NB4 (cell line): ENCODE data around the gene CAB39L.

Experiments used
- DNase-seq: peaks from one replicate; pipeline ENCODE4 v3.0.0; 2010; ENCODE audit warnings: low read depth
- H3K4me3 ChIP-seq: one replicate; pipeline ENCODE4 v1.5.1; 2011; ENCODE audit warnings: mild to moderate bottlenecking, low read depth, low read length, moderate library complexity
- MAX ChIP-seq: IDR thresholded peaks from 2 replicates; pipeline ENCODE4 v1.6.1; 2011; ENCODE audit warnings: low read depth, low read length
- MYC ChIP-seq: IDR thresholded peaks from 2 replicates; pipeline ENCODE4 v1.6.1; 2011; ENCODE audit warnings: low read depth, low read length
- POLR2A ChIP-seq: IDR thresholded peaks from 2 replicates; pipeline ENCODE4 v1.6.1; 2011; ENCODE audit warnings: mild to moderate bottlenecking; ENCODE audit not compliant: insufficient read length; ENCODE audit errors: extremely low read depth
- TF ChIP-seq, protein P1 (sequence below): IDR thresholded peaks from one replicate; pipeline ENCODE4 v1.5.1; 2012; ENCODE audit warnings: low read depth, low read length

Gene CAB39L

DNA sequence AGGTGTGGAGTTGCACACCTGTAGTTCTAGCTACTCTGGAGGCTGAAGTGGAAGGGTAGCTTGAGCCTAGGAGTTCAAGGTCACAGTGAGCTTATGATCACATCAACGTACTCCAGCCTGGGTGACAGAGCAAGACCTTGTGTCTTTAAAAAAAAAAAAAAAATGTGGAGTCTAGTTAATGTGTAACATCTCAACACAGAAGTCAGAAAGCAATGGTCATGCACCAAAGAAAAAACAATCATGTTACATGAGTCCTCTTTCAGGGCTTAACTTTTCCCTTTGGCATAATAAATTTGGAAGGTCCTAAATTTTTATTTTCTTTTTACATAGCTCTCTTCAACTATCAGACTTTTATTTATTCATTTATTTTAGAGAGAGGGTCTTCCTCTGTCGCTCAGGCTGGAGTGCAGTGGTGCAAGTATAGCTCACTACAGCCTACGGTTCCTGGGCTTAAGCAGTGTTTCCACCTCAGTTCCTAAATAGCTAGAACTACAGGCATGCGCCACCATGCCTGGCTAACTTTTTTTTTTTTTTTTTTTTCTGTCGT, 22.5 kb upstream of the CAB39L start:
- no peak for DNase-seq
- no peak overlapping the region for H3K4me3 ChIP-seq
- TF ChIP-seq MYC (no peak), MAX (no peak), POLR2A (no peak)
- TF ChIP-seq, protein P1, sequence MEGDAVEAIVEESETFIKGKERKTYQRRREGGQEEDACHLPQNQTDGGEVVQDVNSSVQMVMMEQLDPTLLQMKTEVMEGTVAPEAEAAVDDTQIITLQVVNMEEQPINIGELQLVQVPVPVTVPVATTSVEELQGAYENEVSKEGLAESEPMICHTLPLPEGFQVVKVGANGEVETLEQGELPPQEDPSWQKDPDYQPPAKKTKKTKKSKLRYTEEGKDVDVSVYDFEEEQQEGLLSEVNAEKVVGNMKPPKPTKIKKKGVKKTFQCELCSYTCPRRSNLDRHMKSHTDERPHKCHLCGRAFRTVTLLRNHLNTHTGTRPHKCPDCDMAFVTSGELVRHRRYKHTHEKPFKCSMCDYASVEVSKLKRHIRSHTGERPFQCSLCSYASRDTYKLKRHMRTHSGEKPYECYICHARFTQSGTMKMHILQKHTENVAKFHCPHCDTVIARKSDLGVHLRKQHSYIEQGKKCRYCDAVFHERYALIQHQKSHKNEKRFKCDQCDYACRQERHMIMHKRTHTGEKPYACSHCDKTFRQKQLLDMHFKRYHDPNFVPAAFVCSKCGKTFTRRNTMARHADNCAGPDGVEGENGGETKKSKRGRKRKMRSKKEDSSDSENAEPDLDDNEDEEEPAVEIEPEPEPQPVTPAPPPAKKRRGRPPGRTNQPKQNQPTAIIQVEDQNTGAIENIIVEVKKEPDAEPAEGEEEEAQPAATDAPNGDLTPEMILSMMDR: no peak

- DNase-seq: no peak
- no peak overlapping the region for H3K4me3 ChIP-seq
- TF ChIP-seq, protein P1: no peak
- TF ChIP-seq MAX: no peak
- TF ChIP-seq POLR2A: no peak
- no peak for TF ChIP-seq MYC
Observed at GRCh38 chr13:49464621-49465325, 20.9 kb upstream of the CAB39L start.

- no peak overlapping the region for H3K4me3 ChIP-seq
- TF ChIP-seq POLR2A: no peak
Observed at GRCh38 chr13:49464085-49464484, 20.2 kb upstream of the CAB39L start.

GRCh38 chr13:49459580-49459979, 15.7 kb upstream of the CAB39L start:
- no peak overlapping the region for H3K4me3 ChIP-seq
- DNase-seq: no peak
- TF ChIP-seq POLR2A (no peak), MAX (no peak), MYC (no peak)
- TF ChIP-seq, protein P1: no peak

More at GRCh38 chr13:49464085-49464484, 20.2 kb upstream of the CAB39L start:
- DNase-seq: no peak

DNA sequence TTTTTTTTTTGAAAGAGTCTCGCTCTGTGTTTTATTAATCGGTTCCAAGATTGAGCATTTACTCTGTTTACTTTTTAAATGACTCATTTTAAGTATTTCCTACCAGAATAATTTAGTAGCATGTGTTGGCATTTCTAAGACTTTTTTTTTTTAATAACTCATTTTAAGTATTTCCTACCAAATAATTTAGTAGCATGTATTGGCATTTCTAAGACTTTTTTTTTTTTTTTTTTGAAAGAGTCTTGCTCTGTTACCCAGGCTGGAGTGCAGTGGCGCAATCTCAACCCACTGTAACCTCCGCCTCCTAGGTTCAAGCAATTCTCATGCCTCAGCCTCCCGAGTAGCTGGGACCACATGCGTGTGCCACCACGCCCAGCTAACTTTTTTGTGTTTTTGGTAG, 13.4 kb upstream of the CAB39L start:
- no peak overlapping the region for H3K4me3 ChIP-seq
- DNase-seq: no peak
- TF ChIP-seq POLR2A: no peak
- TF ChIP-seq MYC: no peak
- TF ChIP-seq, protein P1: no peak
- TF ChIP-seq MAX: no peak

- no peak for DNase-seq
- TF ChIP-seq, protein P1: no peak
- TF ChIP-seq MYC (no peak), MAX (no peak), POLR2A (no peak)
Observed at GRCh38 chr13:49456156-49456555, 12.3 kb upstream of the CAB39L start.

More at GRCh38 chr13:49456156-49456555, 12.3 kb upstream of the CAB39L start:
- no peak overlapping the region for H3K4me3 ChIP-seq
